KOPT-K1 (cell line): Measurements from ENCODE around the gene ATG2B.
"Not testable (repeated sequence)": the region's sequence is repeated elsewhere in the genome, so short reads cannot be mapped to it uniquely, and the experiment has no call there.

Experiments used
- H3K27ac ChIP-seq: fragments of 200-600 bp; sonication (generic); 2 replicates; pipeline ENCODE4 v1.5.1; 2016; ENCODE audit warnings: antibody characterized with exemption, mild to moderate bottlenecking, low read depth, low read length; ENCODE audit not compliant: poor library complexity, severe bottlenecking
- H3K36me3 ChIP-seq: fragments of 200-600 bp; sonication (generic); 2 replicates; pipeline ENCODE4 v1.5.1; 2017; ENCODE audit warnings: antibody characterized with exemption, mild to moderate bottlenecking, low read length, moderate library complexity; ENCODE audit not compliant: insufficient read depth
- H3K9me3 ChIP-seq: fragments of 200-600 bp; sonication (generic); 2 replicates; pipeline ENCODE4 v1.5.1; 2017; ENCODE audit warnings: antibody characterized with exemption, low read length, mild to moderate bottlenecking; ENCODE audit not compliant: insufficient read depth, poor library complexity, severe bottlenecking

Gene ATG2B

DNA sequence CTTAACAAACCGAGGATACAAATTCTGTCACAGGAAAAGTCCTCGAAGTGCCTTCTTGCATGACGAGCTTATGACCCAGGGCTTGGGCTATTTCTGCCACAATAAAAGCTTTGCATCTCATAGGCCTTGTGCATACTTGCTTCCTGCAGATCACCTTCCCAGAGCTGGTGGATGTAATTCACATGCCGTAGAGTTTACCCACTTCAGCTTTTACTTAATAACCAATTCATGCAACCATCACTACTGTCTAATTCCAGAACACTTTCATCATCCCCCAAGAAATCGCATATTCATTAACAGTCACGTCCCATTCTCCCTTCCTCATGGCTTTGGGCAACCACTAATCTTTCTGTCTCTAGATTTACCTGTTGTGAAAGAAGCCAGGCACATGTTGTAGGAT, 116.1 kb downstream of the ATG2B start:
- Histone ChIP-seq H3K9me3 (no peaks in the 10 kb centered on the region), H3K27ac (no peak overlapping the region), H3K36me3 (no peaks in the 10 kb centered on the region)

DNA sequence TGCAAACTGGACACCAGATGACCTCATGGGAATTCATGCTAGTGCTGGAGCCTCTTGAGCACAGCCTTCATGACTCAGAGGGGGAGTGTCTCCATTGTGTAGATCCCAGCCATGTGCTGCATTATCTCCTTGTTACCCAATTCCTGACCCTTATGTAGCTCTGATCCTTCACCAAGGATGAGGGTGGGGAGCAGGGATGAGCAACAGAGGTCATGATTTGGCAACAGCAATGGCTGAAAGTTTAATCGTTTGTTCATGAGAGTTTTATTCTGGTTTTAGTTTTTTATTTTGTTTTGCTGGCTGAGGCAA, 116.6 kb downstream of the ATG2B start:
- no peak overlapping the region for H3K27ac ChIP-seq
- H3K36me3 ChIP-seq, result no peaks in the 10 kb centered on the region
- no peaks in the 10 kb centered on the region for H3K9me3 ChIP-seq

DNA sequence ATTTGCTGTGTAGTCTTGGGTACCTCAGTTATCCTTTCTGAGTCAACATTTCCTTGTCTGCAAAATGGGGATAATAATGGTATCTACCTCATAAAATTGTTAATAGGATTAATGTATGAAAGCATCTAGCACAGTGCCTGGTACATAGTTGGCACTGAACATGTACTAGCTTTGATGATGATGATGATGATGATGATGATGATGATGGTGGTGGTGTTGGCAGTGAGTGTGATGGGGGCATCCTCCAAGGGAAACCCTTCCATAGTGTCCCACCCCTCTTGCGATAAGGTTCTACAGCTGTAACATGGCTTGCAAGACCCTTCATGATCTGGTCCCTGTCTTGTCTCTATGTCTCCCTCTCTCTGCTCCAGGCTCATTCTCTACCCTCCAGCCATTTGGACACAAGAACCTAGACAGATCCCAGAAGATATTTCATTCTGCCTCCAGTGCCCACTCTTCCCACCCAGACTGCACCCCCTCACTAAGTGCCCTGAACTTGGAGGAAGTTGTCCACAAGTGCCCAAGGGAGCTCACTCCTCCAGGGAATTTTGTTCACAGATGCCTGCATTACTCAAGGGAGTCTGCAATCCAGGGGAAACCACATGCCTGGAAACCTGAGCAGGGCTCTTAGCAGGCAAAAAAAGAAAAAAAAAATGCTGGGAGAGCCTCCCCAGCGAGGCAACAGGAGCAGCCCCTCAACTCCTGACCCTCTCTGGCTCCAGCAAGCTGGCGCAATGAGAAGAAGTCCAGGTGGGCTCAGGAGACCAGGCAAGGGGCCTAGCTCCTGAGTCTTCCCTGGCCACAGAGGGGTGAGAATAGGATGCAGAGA, 117.2 kb downstream of the ATG2B start:
- H3K9me3 ChIP-seq, result no peaks in the 10 kb centered on the region
- H3K36me3 ChIP-seq, result no peaks in the 10 kb centered on the region
- no peak overlapping the region for H3K27ac ChIP-seq

DNA sequence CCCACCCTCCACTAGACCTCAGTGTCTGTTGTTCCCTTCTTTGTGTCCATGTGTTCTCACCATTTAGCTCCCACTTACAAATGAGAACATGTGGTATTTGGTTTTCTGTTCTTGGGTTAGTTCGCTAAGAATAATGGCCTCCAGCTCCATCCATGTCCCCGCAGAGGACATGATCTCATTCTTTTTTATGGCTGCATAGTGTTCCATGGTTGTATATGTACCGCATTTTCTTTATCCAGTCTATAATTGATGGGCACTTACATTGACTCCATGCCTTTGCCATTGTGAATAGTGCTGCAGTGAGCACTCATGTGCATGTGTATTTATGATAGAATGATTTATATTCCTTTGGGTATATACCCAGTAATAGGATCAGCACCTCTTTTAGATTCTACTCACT, 118.1 kb downstream of the ATG2B start:
- not testable (repeated sequence) for H3K27ac ChIP-seq, H3K9me3 ChIP-seq, H3K36me3 ChIP-seq

DNA sequence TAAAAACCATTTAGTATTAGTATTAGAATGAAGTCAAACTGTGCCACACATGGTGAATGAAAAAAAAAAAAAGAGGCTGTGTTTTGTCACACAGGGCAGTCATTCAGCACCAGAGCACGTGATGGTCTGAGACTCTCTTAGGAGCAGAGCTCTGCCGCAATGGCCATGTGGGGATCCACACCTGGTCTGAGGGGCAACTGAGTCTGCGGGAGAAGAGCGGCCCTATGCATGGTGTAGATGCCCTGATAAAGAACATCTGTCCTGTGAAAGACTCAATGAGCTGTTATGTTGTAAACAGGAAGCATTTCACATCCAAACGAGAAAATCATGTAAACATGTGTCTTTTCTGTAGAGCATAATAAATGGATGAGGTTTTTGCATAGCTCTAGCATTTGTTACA, 119.4 kb downstream of the ATG2B start:
- Histone ChIP-seq H3K9me3 (no peaks in the 10 kb centered on the region), H3K36me3 (no peaks in the 10 kb centered on the region), H3K27ac (no peak overlapping the region)

DNA sequence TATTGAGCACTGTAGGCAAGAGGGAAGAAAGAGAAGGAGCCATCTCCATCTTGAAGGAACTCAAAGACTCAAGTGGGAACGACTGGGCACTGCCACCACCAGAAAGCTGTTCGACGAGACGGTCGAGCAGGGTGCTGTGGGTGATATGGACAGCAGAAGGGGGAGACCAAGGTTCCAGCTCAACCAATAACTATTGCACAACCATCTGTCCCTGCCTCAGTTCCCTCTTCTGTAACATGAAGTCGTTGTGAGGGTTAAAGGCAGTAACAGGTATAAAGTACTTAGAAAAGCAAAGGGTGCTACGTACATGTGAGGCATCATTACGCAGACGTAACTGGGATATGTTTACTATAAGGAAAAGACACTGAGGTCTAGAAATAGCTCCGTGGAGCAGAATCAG, 121.0 kb downstream of the ATG2B start:
- Histone ChIP-seq H3K9me3 (no peaks in the 10 kb centered on the region), H3K27ac (no peak overlapping the region), H3K36me3 (no peaks in the 10 kb centered on the region)

DNA sequence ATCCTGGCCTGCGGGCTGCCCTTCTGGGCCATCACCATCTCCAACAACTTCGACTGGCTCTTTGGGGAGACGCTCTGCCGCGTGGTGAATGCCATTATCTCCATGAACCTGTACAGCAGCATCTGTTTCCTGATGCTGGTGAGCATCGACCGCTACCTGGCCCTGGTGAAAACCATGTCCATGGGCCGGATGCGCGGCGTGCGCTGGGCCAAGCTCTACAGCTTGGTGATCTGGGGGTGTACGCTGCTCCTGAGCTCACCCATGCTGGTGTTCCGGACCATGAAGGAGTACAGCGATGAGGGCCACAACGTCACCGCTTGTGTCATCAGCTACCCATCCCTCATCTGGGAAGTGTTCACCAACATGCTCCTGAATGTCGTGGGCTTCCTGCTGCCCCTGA, 122.5 kb downstream of the ATG2B start:
- H3K27ac ChIP-seq, result no peak overlapping the region
- no peaks in the 10 kb centered on the region for H3K36me3 ChIP-seq
- no peaks in the 10 kb centered on the region for H3K9me3 ChIP-seq

DNA sequence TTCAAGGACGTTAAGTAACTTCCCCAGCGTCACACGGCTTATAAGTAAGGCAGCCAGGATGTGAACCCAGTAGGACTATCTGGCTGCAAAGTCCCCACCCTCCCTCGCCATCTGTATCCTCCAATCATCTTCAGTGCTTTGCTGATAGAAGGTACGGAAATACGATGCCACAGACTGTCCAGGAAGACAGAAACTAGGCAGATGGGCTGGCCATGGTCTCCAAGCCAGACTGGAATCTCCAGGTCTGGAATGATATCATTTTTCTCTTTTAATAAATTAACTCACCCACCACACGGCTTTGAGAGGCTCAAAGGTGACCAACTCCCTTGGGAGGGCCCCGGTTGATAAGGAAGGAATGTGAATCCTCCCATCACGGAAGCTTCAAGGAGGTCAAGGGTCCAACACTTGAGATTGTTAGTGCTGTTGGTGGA, 123.4 kb downstream of the ATG2B start:
- H3K9me3 ChIP-seq, result no peaks in the 10 kb centered on the region
- no peaks in the 10 kb centered on the region for H3K36me3 ChIP-seq
- H3K27ac ChIP-seq, result no peak overlapping the region

DNA sequence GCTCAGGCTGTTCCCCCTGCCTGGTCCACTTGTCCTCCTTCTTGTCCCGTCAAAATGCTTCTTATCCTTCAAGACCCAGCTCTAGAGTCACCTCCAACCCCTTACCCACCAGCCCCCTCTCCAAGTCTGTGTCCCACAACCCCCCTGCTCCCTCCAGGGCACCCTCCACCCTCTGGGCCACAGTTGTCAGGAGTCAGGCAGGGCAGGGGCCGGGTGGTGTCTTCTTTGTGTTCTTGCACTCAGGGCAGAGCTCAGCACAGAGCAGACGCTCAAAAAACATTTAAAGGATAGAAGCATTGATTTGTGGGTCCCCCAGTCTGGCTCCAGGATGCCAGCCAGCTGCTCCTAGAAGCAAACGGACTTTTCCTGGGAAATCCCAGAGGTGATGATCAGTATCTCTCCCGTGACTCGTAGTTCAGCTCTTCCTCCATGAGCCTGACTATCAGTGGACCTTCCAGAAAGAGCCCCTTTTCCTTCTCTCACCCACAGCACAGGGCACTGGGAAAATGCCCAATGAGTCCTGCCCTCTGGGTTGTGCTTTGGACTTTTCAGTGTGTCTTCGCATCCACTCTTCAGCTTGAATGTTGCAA, 124.4 kb downstream of the ATG2B start:
- Histone ChIP-seq H3K9me3 (no peaks in the 10 kb centered on the region), H3K36me3 (no peaks in the 10 kb centered on the region), H3K27ac (no peak overlapping the region)

DNA sequence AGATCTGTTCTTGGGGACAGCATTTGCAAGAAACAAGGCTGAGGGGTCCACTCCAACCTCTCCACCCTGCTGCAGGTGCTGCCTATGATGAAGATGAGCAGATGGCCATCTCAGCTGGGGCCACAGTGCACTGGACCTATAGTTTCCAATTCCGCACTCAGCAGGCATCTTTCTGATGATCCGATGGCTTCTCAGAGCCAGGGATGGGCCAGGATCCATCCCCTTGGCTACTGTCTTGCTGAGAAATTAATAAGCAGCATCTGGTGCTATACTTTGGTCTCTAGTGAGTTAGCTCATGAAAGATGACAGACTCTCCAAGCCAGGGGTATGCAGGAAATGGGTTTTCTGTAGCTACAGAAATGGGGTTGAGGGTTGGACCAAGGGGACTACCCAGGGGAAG, 125.5 kb downstream of the ATG2B start:
- Histone ChIP-seq H3K36me3 (no peaks in the 10 kb centered on the region), H3K27ac (no peak overlapping the region), H3K9me3 (no peaks in the 10 kb centered on the region)

DNA sequence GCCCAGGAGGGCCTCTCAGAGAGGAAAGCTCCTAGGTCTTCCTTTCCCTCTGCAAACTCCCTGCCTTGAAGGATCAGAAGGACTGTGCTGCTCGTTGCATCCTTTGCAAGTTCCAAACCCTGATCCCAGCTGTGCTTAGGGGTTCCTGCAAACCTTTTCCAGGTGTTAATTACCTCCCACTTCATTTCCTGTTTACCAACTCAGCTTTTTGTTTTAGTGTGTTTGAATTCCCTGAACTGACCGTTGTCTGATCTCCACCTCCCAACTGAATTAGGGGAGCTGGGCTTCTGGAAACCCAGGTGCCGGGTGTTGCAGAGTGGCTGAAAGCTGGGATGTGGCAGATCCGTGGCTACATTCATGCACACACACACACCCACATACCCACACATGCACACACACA, 127.7 kb downstream of the ATG2B start:
- Histone ChIP-seq H3K9me3 (no peaks in the 10 kb centered on the region), H3K27ac (no peak overlapping the region), H3K36me3 (no peaks in the 10 kb centered on the region)

DNA sequence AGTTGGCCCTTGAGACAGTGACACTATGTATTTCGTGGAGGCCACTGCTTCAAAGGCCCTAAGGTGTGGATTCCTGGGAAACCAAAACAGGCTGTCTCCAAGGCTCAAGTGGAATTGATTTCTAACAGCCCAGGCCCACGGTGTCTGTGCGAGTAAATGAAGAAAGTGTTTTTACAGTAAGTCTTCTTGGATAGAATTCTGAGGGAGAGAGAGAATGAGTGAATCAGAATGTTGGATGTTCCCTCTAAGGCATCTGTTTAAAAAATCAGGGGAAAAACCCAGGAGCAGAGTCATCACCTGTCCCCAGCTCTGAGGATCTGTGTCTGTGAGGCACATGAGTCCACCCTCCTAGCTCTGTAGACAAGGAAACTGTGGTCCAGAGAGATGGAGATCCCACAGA, 129.5 kb downstream of the ATG2B start:
- Histone ChIP-seq H3K36me3 (no peaks in the 10 kb centered on the region), H3K9me3 (peaks cover 2% of the 10 kb centered on the region), H3K27ac (no peak overlapping the region)

DNA sequence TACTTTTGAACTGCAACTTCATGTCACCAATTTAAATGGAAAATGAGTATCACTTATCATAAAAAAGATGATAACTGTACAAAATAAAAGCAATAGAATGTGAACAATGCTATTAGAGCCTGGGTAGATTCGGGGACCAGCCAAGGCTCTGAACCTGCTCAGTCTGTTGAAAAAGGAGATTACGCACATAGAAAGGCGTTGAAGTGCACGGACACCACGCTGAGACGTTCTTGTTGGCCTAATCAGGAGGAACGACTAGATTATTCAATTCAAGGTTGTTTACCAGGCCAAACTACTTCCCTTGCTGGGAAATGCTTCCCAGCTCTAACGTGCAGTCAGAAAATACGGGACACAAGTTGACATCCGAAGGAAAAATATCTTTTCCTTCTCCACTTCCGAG, 130.6 kb downstream of the ATG2B start:
- H3K9me3 ChIP-seq, result peaks cover 9% of the 10 kb centered on the region
- no peaks in the 10 kb centered on the region for H3K36me3 ChIP-seq
- H3K27ac ChIP-seq, result no peak overlapping the region

DNA sequence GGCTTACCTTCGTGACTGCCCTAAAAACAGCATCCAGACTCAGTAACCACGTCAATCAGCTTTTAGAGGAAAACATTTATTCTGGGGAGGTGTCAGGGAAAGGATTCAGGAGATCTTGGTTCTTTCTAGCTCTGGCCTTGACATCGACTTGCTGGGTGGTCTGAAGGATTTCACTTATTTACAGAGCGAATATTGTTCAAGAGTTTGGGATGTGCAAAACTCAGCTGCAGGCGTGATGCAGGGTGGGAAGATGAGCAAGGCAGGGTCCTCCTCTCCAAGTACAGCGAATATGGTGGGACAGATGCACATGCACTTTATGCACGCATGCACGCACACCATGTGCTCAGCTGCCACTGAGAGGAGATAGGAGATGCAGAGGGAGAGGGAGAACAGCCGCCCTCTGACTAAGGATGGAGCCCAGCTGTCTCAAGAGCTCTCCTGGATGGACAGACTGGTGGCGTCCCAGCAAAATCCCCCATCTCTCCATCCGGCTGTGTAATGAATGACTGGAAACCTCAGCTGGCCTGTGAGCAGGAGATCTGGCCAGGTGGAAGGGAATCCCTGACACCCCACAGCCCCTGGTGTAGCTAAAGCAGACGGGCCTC, 131.5 kb downstream of the ATG2B start:
- Histone ChIP-seq H3K36me3 (no peaks in the 10 kb centered on the region), H3K27ac (no peak overlapping the region), H3K9me3 (peaks cover 9% of the 10 kb centered on the region)

DNA sequence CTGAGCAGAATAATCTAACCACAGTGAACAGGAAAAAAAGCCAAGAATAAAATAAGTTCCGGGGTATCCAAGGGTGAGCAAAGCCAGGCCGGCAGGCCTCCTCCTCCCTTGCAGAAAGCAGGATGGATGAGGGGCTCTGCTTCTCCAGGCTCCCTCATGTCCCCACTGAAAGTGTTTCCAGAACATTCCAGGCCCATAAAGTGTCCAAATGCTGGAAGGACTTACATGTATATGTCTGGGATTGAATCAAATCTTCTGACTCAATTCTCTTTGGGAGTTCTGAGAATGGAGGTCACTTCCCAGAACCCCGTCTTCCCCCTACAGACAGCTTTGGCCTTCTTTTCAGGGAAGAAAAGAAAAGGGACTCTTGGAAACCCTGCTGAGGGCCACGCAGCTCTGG, 132.1 kb downstream of the ATG2B start:
- Histone ChIP-seq H3K9me3 (peaks cover 9% of the 10 kb centered on the region), H3K27ac (no peak overlapping the region), H3K36me3 (no peaks in the 10 kb centered on the region)

DNA sequence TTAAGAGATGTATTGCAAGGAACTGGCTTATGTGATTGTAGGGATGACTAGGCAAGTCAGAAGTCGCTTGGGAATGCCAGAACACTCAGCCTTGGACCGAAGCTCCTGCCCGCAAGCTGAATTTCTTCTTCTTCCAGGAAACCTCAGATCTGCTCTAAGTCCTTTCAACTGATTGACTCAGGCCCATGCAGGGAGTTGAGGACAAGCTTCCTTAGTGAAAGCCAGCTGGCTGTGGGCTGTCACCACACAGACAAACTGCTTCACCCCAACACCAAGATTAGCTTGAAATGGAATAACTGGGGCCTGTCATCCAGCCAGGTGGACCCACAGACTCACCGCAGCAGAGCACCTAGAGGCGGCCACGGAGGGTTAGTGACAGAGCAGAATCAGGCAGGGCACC, 133.8 kb downstream of the ATG2B start:
- Histone ChIP-seq H3K27ac (no peak overlapping the region), H3K9me3 (peaks cover 9% of the 10 kb centered on the region)

More for the DNA sequence above, 133.8 kb downstream of the ATG2B start:
- no peaks in the 10 kb centered on the region for H3K36me3 ChIP-seq
